Choroid plexus epithelial cell (primary cell): Measurements from ENCODE around the gene SFRP4.

ENCODE experiments used
- DNase-seq: peaks from one replicate; pipeline ENCODE4 v3.0.0-alpha.2; 2010; ENCODE audit warnings: low read depth
- H3K4me3 ChIP-seq: 2 replicates; pipeline ENCODE4 v1.5.1; 2011; ENCODE audit warnings: low read depth, mild to moderate bottlenecking, control low read depth, low read length, moderate library complexity
- TF ChIP-seq, protein P1 (sequence below): conservative IDR thresholded peaks from 2 replicates; pipeline ENCODE4 v1.5.1; 2011; ENCODE audit warnings: low read depth, mild to moderate bottlenecking, control low read depth, inconsistent platforms, low read length, moderate library complexity

SFRP4 gene

GRCh38 chr7:37933018-37933566 lies 16.5 kb upstream of the SFRP4 start:
- TF ChIP-seq, protein P1, sequence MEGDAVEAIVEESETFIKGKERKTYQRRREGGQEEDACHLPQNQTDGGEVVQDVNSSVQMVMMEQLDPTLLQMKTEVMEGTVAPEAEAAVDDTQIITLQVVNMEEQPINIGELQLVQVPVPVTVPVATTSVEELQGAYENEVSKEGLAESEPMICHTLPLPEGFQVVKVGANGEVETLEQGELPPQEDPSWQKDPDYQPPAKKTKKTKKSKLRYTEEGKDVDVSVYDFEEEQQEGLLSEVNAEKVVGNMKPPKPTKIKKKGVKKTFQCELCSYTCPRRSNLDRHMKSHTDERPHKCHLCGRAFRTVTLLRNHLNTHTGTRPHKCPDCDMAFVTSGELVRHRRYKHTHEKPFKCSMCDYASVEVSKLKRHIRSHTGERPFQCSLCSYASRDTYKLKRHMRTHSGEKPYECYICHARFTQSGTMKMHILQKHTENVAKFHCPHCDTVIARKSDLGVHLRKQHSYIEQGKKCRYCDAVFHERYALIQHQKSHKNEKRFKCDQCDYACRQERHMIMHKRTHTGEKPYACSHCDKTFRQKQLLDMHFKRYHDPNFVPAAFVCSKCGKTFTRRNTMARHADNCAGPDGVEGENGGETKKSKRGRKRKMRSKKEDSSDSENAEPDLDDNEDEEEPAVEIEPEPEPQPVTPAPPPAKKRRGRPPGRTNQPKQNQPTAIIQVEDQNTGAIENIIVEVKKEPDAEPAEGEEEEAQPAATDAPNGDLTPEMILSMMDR = no peak
- no peak overlapping the region for H3K4me3 ChIP-seq
- DNase-seq = no peak

GRCh38 chr7:37932543-37932942 lies 15.9 kb upstream of the SFRP4 start:
- TF ChIP-seq, protein P1 = no peak
- DNase-seq = no peak
- no peak overlapping the region for H3K4me3 ChIP-seq

GRCh38 chr7:37930226-37930948 lies 13.8 kb upstream of the SFRP4 start:
- TF ChIP-seq, protein P1 = no peak
- no peak overlapping the region for H3K4me3 ChIP-seq
- peak; percentile 81 for DNase-seq

GRCh38 chr7:37928878-37929277 lies 12.3 kb upstream of the SFRP4 start:
- TF ChIP-seq, protein P1 = no peak
- no peak for DNase-seq
- H3K4me3 ChIP-seq = no peak overlapping the region

- TF ChIP-seq, protein P1 = no peak
- peak; percentile 47 for DNase-seq
- H3K4me3 ChIP-seq = no peak overlapping the region
These were observed 11.3 kb upstream of the SFRP4 start for GRCh38 chr7:37927773-37928444.

DNA sequence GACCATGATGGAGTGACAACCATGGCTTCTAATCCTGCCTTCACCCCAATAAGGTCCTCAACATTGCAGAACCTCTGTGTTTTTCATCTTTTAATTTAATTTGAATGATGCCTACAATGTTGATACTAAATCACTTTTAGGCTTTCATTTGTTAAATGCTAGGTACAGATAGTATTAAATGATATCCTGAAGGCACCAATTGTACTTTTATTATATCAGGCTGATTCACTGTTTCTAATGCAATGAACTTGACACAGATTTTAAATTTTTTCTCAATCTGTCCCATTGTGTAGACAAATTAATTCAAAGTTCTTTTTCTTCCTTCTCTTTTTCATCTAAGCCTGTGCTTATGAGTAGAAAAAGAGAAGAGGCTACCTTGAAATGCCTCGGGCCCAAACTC lies 9.0 kb upstream of the SFRP4 start:
- no peak overlapping the region for H3K4me3 ChIP-seq
- TF ChIP-seq, protein P1 = no peak
- DNase-seq = no peak
